Measurements from ENCODE around the gene KCMF1. TPM values are rescaled to one million over a fixed set of nuclear protein-coding genes. Genes with fewer than 3 reads are reported as not detected.

Gene KCMF1
- total RNA-seq, 2 experiments from 2014 or later = 78.1 to 98.5 TPM

Other genes starting within 250 kb of the KCMF1 start
- 10 to 100 TPM; 37.2 to 42.2 TPM for gene TRABD2A, start 90.1 kb upstream of the KCMF1 start, total RNA-seq
- 1,000 to 10,000 TPM; 2,345 to 2,742 TPM for gene TMSB10, start 65.5 kb upstream of the KCMF1 start, total RNA-seq
- under 1 TPM in 1 of 2 experiments, not detected in 1; 0.07 TPM for gene TCF7L1, start 162.2 kb downstream of the KCMF1 start, total RNA-seq

Measured in activated CD4-positive, alpha-beta T cell treated with anti-CD3 and anti-CD28 coated beads for 36 hours (primary cell).